K562 (cell line): ENCODE measurements around the gene BEST4. TPM values are rescaled to one million over a fixed set of nuclear protein-coding genes. Genes with fewer than 3 reads are reported as not detected.

Experiments used
- CEBPG ChIP-seq, 3 experiments: fragments of 200-800 bp in 1 of 3; sonication (Bioruptor generic) in 1 of 3; sonication (generic) in 1 of 3; formaldehyde crosslinking in 1 of 3; IDR thresholded peaks in 2 of 3; conservative IDR thresholded peaks in 1 of 3; 2 replicates each; pipeline versions ENCODE4 v1.6.1 to v1.8.0; 2016 to 2022; ENCODE audit warnings: missing compliant biosample characterization in 2 of 3, missing genetic modification characterization in 2 of 3, mild to moderate bottlenecking in 1 of 3, missing genetic modification reagents in 1 of 3
- CREB3L1 ChIP-seq: fragments of 450-650 bp; IDR thresholded peaks from 2 replicates; pipeline ENCODE4 v1.6.1; 2014; ENCODE audit warnings: low read depth, mild to moderate bottlenecking, moderate library complexity, borderline replicate concordance
- ELF4 ChIP-seq: fragments of 450-650 bp; formaldehyde crosslinking; IDR thresholded peaks from 2 replicates; pipeline ENCODE4 v1.4.0; 2022; ENCODE audit warnings: missing genetic modification characterization
- ETV5 ChIP-seq: sonication (generic); formaldehyde crosslinking; IDR thresholded peaks from 2 replicates; pipeline ENCODE4 v1.4.0; 2020; ENCODE audit warnings: low read depth, mild to moderate bottlenecking, missing genetic modification reagents
- MGA ChIP-seq: fragments of 450-650 bp; IDR thresholded peaks from 2 replicates; pipeline ENCODE4 v1.6.1; 2016; ENCODE audit warnings: mild to moderate bottlenecking, moderate library complexity
- PCBP1 ChIP-seq: fragments of 200-400 bp; formaldehyde crosslinking; IDR thresholded peaks from 2 replicates; pipeline ENCODE4 v1.6.1; 2018; ENCODE audit warnings: mild to moderate bottlenecking, low read depth, low read length; ENCODE audit not compliant: poor library complexity, severe bottlenecking
- SP1 ChIP-seq: sonication (generic); formaldehyde crosslinking; IDR thresholded peaks from 2 replicates; pipeline ENCODE4 v1.8.1; 2022; ENCODE audit warnings: mild to moderate bottlenecking, missing genetic modification reagents
- TGIF2 ChIP-seq: sonication (generic); formaldehyde crosslinking; IDR thresholded peaks from 2 replicates; pipeline ENCODE4 v1.8.1; 2022; ENCODE audit warnings: mild to moderate bottlenecking, missing genetic modification reagents, moderate library complexity
- ZBTB1 ChIP-seq: sonication (generic); formaldehyde crosslinking; IDR thresholded peaks from 2 replicates; pipeline ENCODE4 v1.8.1; 2023; ENCODE audit warnings: missing genetic modification reagents, low read depth, mild to moderate bottlenecking, borderline replicate concordance
- ZBTB33 ChIP-seq: sonication (generic); formaldehyde crosslinking; IDR thresholded peaks from 2 replicates; pipeline ENCODE4 v1.8.1; 2023; ENCODE audit warnings: mild to moderate bottlenecking, missing genetic modification reagents
- ZFP30 ChIP-seq: fragments of 250-450 bp; sonication (Bioruptor Pico); IDR thresholded peaks from 2 replicates; pipeline ENCODE4 v1.8.0; 2022; ENCODE audit warnings: moderate library complexity, mild to moderate bottlenecking, inconsistent platforms, borderline replicate concordance
- polyA plus RNA-seq, 8 experiments: library from polyadenylated mRNA; depleted of rRNA in 4 of 8; stranded (reverse) in 5 of 8; unstranded in 3 of 8; fragments of >200 nt; fragmentation: Nextera tagmentation in 2 of 8; fragmentation: Illumina TruSeq in 1 of 8; extraction: Ambion mirVana in 2 of 8; extraction: Trizol in 1 of 8; gene quantifications; 2 replicates each; pipeline versions ENCODE4 v1.2.1 to v1.2.3, GENCODE V29; 2011 to 2014; ENCODE audit warnings: inconsistent platforms in 1 of 8, missing spikeins in 1 of 8
- total RNA-seq, 7 experiments: library from RNA; depleted of rRNA in 6 of 7; stranded (reverse); fragments of >200 nt in 6 of 7; fragmentation: Illumina TruSeq in 2 of 7; extraction: Trizol in 2 of 7; gene quantifications; 2 replicates each; pipeline versions ENCODE4 v1.2.1 to v1.2.3, GENCODE V29; 2011 to 2021; ENCODE audit warnings: low replicate concordance in 1 of 7

The BEST4 gene
- total and polyA plus RNA-seq, 9 of the 15 experiments (the other 6 are each of a cell fraction or from before 2014, with no cell fraction given) = 0.07 to 0.11 TPM; not detected in 7

- TF ChIP-seq CREB3L1 (no peak), ZFP30 (CRISPR knock-in tag) (no peak), CEBPG (CRISPR knock-in tag; IDR thresholded peaks at IDR 0.05) (no peak), CEBPG (tag; conservative IDR thresholded peaks at IDR 0.05 in 1 of 2, IDR thresholded peaks at IDR 0.05 in 1 of 2) (no peak), ZBTB1 (CRISPR knock-in tag) (0 out of 2 replicates have a peak, but pooled peaks have one; percentile 45), SP1 (CRISPR knock-in tag) (peak; percentile 89; the same call in 1 of the 2 replicates), MGA (no peak), ZBTB33 (CRISPR knock-in tag) (no peak), ELF4 (no peak), TGIF2 (peak; percentile 8; the same call in 1 of the 2 replicates), PCBP1 (no peak), ETV5 (CRISPR knock-in tag) (no peak)
These were observed 31.2 kb upstream of the BEST4 start (continued) for GRCh38 chr1:44819196-44819607.
